HepG2 (cell line): ENCODE data around the gene ACOT2. TPM values are rescaled to one million over a fixed set of nuclear protein-coding genes. Genes with fewer than 3 reads are reported as not detected.
"Not testable (repeated sequence)": the region's sequence is repeated elsewhere in the genome, so short reads cannot be mapped to it uniquely, and the experiment has no call there.

Experiments used
- ATF3 ChIP-seq: sonication (generic); formaldehyde crosslinking; IDR thresholded peaks from 2 replicates; pipeline ENCODE4 v1.4.0; 2020; ENCODE audit warnings: missing genetic modification reagents
- EED ChIP-seq: sonication (generic); formaldehyde crosslinking; IDR thresholded peaks from 2 replicates; pipeline ENCODE4 v1.5.0; 2020; ENCODE audit warnings: mild to moderate bottlenecking, missing genetic modification reagents
- FOSL2 ChIP-seq: sonication (generic); formaldehyde crosslinking; IDR thresholded peaks from 2 replicates; pipeline ENCODE4 v1.4.0; 2020; ENCODE audit warnings: missing genetic modification reagents
- HMGXB4 ChIP-seq, 2 experiments: sonication (generic) in 1 of 2; formaldehyde crosslinking in 1 of 2; IDR thresholded peaks; 2 replicates each; pipeline versions ENCODE4 v1.4.0 to v1.6.1; 2018 to 2020; ENCODE audit warnings: missing genetic modification reagents in 2 of 2, borderline replicate concordance in 1 of 2, low read depth in 1 of 2, mild to moderate bottlenecking in 1 of 2, missing biosample characterization in 1 of 2
- HNF4A ChIP-seq: sonication (generic); formaldehyde crosslinking; IDR thresholded peaks from 2 replicates; pipeline ENCODE4 v1.4.0; 2020; ENCODE audit warnings: missing genetic modification reagents
- JUND ChIP-seq: sonication (generic); formaldehyde crosslinking; IDR thresholded peaks from 2 replicates; pipeline ENCODE4 v1.8.0; 2022; ENCODE audit warnings: mild to moderate bottlenecking, missing genetic modification reagents
- KLF6 ChIP-seq: IDR thresholded peaks from 2 replicates; pipeline ENCODE4 v1.8.0; 2016; ENCODE audit warnings: missing biosample characterization, missing genetic modification reagents
- KMT2B ChIP-seq: IDR thresholded peaks from 2 replicates; pipeline ENCODE4 v1.6.1; 2016; ENCODE audit warnings: missing genetic modification reagents, missing compliant biosample characterization
- LCORL ChIP-seq, 2 experiments: fragments of 450-650 bp in 1 of 2; sonication (generic) in 1 of 2; formaldehyde crosslinking in 1 of 2; IDR thresholded peaks; 2 replicates each; pipeline versions ENCODE4 v1.5.0 to v1.6.1; 2017 to 2020; ENCODE audit warnings: antibody characterized with exemption in 1 of 2, missing genetic modification reagents in 1 of 2
- NFAT5 ChIP-seq: sonication (generic); formaldehyde crosslinking; IDR thresholded peaks from 2 replicates; pipeline ENCODE4 v1.4.0; 2020; ENCODE audit warnings: missing genetic modification reagents
- POLR2A ChIP-seq, 2 experiments: IDR thresholded peaks; 2 replicates each; pipeline ENCODE4 v1.6.1; 2011; ENCODE audit warnings: low read depth in 2 of 2, low read length in 2 of 2, mild to moderate bottlenecking in 1 of 2, moderate library complexity in 1 of 2; ENCODE audit not compliant: insufficient read depth in 1 of 2
- SALL1 ChIP-seq: sonication (generic); formaldehyde crosslinking; IDR thresholded peaks from 2 replicates; pipeline ENCODE4 v1.8.0; 2022; ENCODE audit warnings: mild to moderate bottlenecking, missing genetic modification reagents
- TCF12 ChIP-seq, 2 experiments: fragments of 450-650 bp in 1 of 2; sonication (generic) in 1 of 2; formaldehyde crosslinking in 1 of 2; IDR thresholded peaks; 2 replicates each; pipeline versions ENCODE4 v1.6.1 to v1.8.0; 2017 to 2022; ENCODE audit warnings: antibody characterized with exemption in 1 of 2, mild to moderate bottlenecking in 1 of 2, missing genetic modification reagents in 1 of 2, moderate library complexity in 1 of 2
- ZMAT3 ChIP-seq: sonication (generic); formaldehyde crosslinking; conservative IDR thresholded peaks from 2 replicates; pipeline ENCODE4 v1.7.0; 2021; ENCODE audit warnings: missing genetic modification reagents
- ZNF747 ChIP-seq: sonication (generic); formaldehyde crosslinking; IDR thresholded peaks from 2 replicates; pipeline ENCODE4 v1.8.1; 2023; ENCODE audit warnings: missing genetic modification reagents, mild to moderate bottlenecking, borderline replicate concordance
- ZNF879 ChIP-seq: sonication (generic); formaldehyde crosslinking; IDR thresholded peaks from 2 replicates; pipeline ENCODE4 v1.8.1; 2023; ENCODE audit warnings: missing genetic modification reagents
- polyA plus RNA-seq, 8 experiments: library from polyadenylated mRNA; depleted of rRNA in 3 of 8; stranded (reverse) in 7 of 8; unstranded in 1 of 8; fragments of >200 nt; fragmentation: Illumina TruSeq in 4 of 8; extraction: Trizol in 4 of 8; gene quantifications; 2 replicates each; pipeline versions ENCODE4 v1.2.1 to v1.2.3, GENCODE V29; 2011 to 2016; ENCODE audit warnings: low read depth in 4 of 8, missing spikeins in 1 of 8, mixed read lengths in 1 of 8; ENCODE audit not compliant: insufficient read depth in 1 of 8
- total RNA-seq, 5 experiments: library from RNA; depleted of rRNA; stranded (reverse); fragments of >200 nt; fragmentation: Illumina TruSeq; extraction: Trizol; gene quantifications; 2 replicates each; pipeline ENCODE4 v1.2.3, GENCODE V29; 2016; ENCODE audit warnings: low read depth in 1 of 5
- TF ChIP-seq, protein P1 (sequence below): sonication (generic); formaldehyde crosslinking; IDR thresholded peaks from 2 replicates; pipeline ENCODE4 v1.4.0; 2020; ENCODE audit warnings: mild to moderate bottlenecking, missing genetic modification reagents

ACOT2 gene
- total and polyA plus RNA-seq, 2 of the 13 experiments (the other 11 are each of a cell fraction or from before 2014, with no cell fraction given), result 60.0 to 110 TPM

- TF ChIP-seq, protein P1, sequence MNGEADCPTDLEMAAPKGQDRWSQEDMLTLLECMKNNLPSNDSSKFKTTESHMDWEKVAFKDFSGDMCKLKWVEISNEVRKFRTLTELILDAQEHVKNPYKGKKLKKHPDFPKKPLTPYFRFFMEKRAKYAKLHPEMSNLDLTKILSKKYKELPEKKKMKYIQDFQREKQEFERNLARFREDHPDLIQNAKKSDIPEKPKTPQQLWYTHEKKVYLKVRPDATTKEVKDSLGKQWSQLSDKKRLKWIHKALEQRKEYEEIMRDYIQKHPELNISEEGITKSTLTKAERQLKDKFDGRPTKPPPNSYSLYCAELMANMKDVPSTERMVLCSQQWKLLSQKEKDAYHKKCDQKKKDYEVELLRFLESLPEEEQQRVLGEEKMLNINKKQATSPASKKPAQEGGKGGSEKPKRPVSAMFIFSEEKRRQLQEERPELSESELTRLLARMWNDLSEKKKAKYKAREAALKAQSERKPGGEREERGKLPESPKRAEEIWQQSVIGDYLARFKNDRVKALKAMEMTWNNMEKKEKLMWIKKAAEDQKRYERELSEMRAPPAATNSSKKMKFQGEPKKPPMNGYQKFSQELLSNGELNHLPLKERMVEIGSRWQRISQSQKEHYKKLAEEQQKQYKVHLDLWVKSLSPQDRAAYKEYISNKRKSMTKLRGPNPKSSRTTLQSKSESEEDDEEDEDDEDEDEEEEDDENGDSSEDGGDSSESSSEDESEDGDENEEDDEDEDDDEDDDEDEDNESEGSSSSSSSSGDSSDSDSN (CRISPR knock-in tag), result peak; percentile 78; the same call in 1 of the 2 replicates
- TF ChIP-seq NFAT5, result peak; percentile 19; the same call in 1 of the 2 replicates
- peak; percentile 90 for TF ChIP-seq FOSL2 (CRISPR knock-in tag)
- peak; percentile 77 for TF ChIP-seq ATF3 (CRISPR knock-in tag)
- TF ChIP-seq KLF6 (CRISPR knock-in tag), result peak; percentile 47; the same call in 1 of the 2 replicates
- TF ChIP-seq ZMAT3 (CRISPR knock-in tag), result peak; percentile 82
- peak; percentile 48; the same call in 1 of the 2 replicates for TF ChIP-seq EED (CRISPR knock-in tag)
- peak; percentile 68 to 87 for TF ChIP-seq POLR2A (IDR thresholded peaks at IDR 0.05; ENCODE audit: insufficient read depth in 1 of 2, low read depth in 2 of 2, low read length in 2 of 2)
- TF ChIP-seq ZNF879 (CRISPR knock-in tag), result 0 out of 2 replicates have a peak, but pooled peaks have one; percentile 42
- peak; percentile 54; the same call in 1 of the 2 replicates for TF ChIP-seq SALL1 (CRISPR knock-in tag)
- TF ChIP-seq TCF12, LCORL (IDR thresholded peaks at IDR 0.05): not testable (repeated sequence)
- 0 out of 2 replicates have a peak, but pooled peaks have one; percentile 51 for TF ChIP-seq TCF12 (CRISPR knock-in tag; IDR thresholded peaks at IDR 0.05)
- TF ChIP-seq HNF4A (CRISPR knock-in tag), result peak; percentile 68
- TF ChIP-seq LCORL (CRISPR knock-in tag; IDR thresholded peaks at IDR 0.05), result peak; percentile 9; the same call in 1 of the 2 replicates
- 0 out of 2 replicates have a peak, but pooled peaks have one; percentile 29 for TF ChIP-seq KMT2B (CRISPR knock-in tag)
- 0 out of 2 replicates have a peak, but pooled peaks have one; percentile 41 for TF ChIP-seq ZNF747 (CRISPR knock-in tag)
- peak; percentile 43; the same call in 1 of the 2 replicates for TF ChIP-seq JUND
- peak in 1 of 2 experiments; percentile 82; a peak in 3 of 4 replicates for TF ChIP-seq HMGXB4 (CRISPR knock-in tag; IDR thresholded peaks at IDR 0.05; ENCODE audit: borderline replicate concordance in 1 of 2, low read depth in 1 of 2)
These were observed 31.6 kb upstream of the ACOT2 start (continued) for GRCh38 chr14:73537244-73538045.
